ENCODE data around the gene GRIN1. TPM values are rescaled to one million over a fixed set of nuclear protein-coding genes. Genes with fewer than 3 reads are reported as not detected.

GRIN1 gene
- total and polyA plus RNA-seq, 2 of the 13 experiments (the other 11 are each of a cell fraction or from before 2014, with no cell fraction given), result 0.13 TPM; not detected in 1

GRCh38 chr9:137217276-137218211 lies 78.6 kb downstream of the GRIN1 start (continued):
- TF ChIP-seq ZNF230 (CRISPR knock-in tag; IDR thresholded peaks at IDR 0.05) (no peak), ZNF329 (CRISPR knock-in tag; IDR thresholded peaks at IDR 0.05; ENCODE audit: low read depth) (0 out of 2 replicates have a peak, but pooled peaks have one; percentile 37), ZNF768 (CRISPR knock-in tag; IDR thresholded peaks at IDR 0.05) (no peak), ONECUT2 (CRISPR knock-in tag; IDR thresholded peaks at IDR 0.05) (no peak), CENPX (CRISPR knock-in tag; IDR thresholded peaks at IDR 0.05) (no peak), PRDM15 (CRISPR knock-in tag; IDR thresholded peaks at IDR 0.05) (peak; percentile 89), REL (CRISPR knock-in tag; conservative IDR thresholded peaks at IDR 0.05) (no peak), ARID2 (CRISPR knock-in tag; IDR thresholded peaks at IDR 0.05; ENCODE audit: borderline replicate concordance) (0 out of 2 replicates have a peak, but pooled peaks have one; percentile 57), ZNF251 (CRISPR knock-in tag; IDR thresholded peaks at IDR 0.05) (no peak), TFE3 (CRISPR knock-in tag; IDR thresholded peaks at IDR 0.05) (0 out of 2 replicates have a peak, but pooled peaks have one; percentile 20), GMEB2 (CRISPR knock-in tag; IDR thresholded peaks at IDR 0.05; ENCODE audit: low read depth) (no peak), ZNF660 (CRISPR knock-in tag; IDR thresholded peaks at IDR 0.05; ENCODE audit: borderline replicate concordance, low read depth) (no peak), RBFOX2 (IDR thresholded peaks at IDR 0.05; ENCODE audit: low read depth, low read length) (peak; percentile 60), ZFYVE20 (CRISPR knock-in tag; IDR thresholded peaks at IDR 0.05; ENCODE audit: borderline replicate concordance, low read depth) (peak; percentile 38; the same call in 1 of the 2 replicates), ZNF674 (CRISPR knock-in tag; IDR thresholded peaks at IDR 0.05; ENCODE audit: low read depth) (no peak), BRD4 (CRISPR knock-in tag; IDR thresholded peaks at IDR 0.05) (no peak), PLSCR1 (CRISPR knock-in tag; IDR thresholded peaks at IDR 0.05; ENCODE audit: borderline replicate concordance) (no peak), ZNF883 (CRISPR knock-in tag; IDR thresholded peaks at IDR 0.05; ENCODE audit: not compliant biosample characterization) (peak; percentile 10), ZNF138 (CRISPR knock-in tag; IDR thresholded peaks at IDR 0.05; ENCODE audit: low read depth) (no peak; the same call in 1 of the 2 replicates), MEIS1 (CRISPR knock-in tag; IDR thresholded peaks at IDR 0.05; ENCODE audit: borderline replicate concordance) (0 out of 2 replicates have a peak, but pooled peaks have one; percentile 30), KLF11 (CRISPR knock-in tag; IDR thresholded peaks at IDR 0.05) (no peak)

Measured in HepG2 (cell line).